HG03280 (cell line): ENCODE data around the gene PLCL2.
"Not testable (repeated sequence)": the region's sequence is repeated elsewhere in the genome, so short reads cannot be mapped to it uniquely, and the experiment has no call there.

ENCODE experiments used
- ATAC-seq: cut with Tn5 transposase; IDR thresholded peaks from one replicate; pipeline ENCODE4 v1.9.1; 2021; ENCODE audit warnings: mild to moderate bottlenecking, moderate library complexity; ENCODE audit not compliant: unreplicated experiment

The PLCL2 gene

DNA sequence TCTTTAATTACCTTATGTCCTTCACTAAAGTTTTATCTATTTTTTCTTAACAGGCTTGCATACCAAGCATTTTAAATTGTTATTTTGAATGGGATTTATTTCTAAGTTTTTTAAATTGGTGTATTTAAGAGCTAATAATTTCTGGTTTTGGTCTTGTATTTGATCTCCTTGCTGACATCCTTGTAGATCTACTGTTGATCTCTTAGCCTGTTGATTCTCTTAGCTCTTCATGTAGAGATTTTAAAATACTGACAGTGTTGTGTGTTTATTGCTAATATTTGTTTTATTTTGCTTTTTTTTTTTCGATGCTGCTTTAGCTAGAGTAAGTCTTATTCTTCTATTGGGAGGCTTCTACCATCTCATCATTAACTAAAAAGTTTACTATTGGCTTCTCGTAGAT, 65.5 kb downstream of the PLCL2 start:
- no peak for ATAC-seq

DNA sequence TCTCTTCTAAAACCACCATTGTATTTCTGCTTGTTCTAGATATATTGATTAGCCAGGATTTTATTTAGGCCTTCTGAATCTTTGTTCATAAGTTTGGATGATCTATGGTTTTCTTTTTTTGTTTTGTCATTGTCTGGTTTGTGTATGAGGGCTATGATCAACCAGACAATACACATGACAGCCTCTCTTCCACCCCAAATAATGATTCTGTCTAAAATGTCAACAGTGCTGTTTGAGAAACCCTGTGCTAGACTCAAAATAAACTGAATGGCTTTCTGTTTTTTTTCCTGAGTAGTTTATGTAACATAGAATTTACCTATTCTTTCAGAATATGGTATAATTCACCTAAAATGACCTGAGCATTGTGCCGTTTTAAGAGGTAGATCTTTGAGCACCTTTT, 66.1 kb downstream of the PLCL2 start:
- no peak for ATAC-seq

DNA sequence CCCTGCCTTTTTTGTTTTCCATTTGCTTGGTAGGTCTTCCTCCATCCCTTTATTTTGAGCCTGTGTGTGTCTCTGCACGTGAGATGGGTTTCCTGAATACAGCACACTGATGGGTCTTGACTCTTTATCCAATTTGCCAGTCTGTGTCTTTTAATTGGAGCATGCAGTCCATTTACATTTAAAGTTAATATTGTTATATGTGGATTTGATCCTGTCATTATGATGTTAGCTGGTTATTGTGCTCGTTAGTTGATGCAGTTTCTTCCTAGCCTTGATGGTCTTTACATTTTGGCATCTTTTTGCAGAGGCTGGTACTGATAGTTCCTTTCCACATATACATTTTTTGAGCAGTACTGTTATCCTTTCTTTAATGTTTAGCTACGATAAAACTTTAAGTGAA, 73.1 kb downstream of the PLCL2 start:
- not testable (repeated sequence) for ATAC-seq

- ATAC-seq, result no peak
These were observed 75.4 kb downstream of the PLCL2 start for GRCh38 chr3:16960125-16960524.

- no peak for ATAC-seq
These were observed 77.0 kb downstream of the PLCL2 start for GRCh38 chr3:16961621-16962205.

GRCh38 chr3:16975083-16975482, 90.3 kb downstream of the PLCL2 start:
- ATAC-seq, result no peak

- ATAC-seq, result no peak
These were observed 93.6 kb downstream of the PLCL2 start for GRCh38 chr3:16978234-16978920.

GRCh38 chr3:16978921-16979271, 94.1 kb downstream of the PLCL2 start:
- ATAC-seq, result no peak

DNA sequence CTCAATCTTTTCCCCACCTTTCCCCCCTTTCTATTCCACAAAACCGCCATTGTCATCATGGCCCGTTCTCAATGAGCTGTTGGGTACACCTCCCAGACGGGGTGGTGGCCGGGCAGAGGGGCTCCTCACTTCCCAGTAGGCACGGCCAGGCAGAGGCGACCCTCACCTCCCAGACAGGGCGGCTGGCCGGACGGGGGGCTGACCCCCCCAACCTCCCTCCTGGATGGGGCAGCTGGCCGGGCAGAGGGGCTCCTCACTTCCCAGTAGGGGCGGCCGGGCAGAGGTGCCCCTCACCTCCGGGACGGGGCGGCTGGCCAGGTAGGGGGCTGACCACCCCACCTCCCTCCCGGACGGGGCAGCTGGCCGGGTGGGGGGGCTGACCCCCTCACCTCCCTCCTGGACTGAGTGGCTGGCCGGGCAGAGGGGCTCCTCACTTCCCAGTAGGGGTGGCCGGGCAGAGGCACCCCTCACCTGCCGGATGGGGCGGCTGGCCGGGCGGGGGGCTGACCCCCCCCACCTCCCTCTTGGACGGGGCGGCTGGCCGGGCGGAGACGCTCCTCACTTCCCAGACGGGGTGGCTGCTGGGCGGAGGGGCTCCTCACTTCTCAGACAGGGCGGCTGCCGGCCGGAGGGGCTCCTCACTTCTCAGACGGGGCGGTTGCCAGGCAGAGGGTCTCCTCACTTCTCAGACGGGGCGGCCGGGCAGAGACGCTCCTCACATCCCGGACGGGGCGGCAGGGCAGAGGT, 95.2 kb downstream of the PLCL2 start:
- not testable (repeated sequence) for ATAC-seq

- ATAC-seq, result not testable (repeated sequence)
These were observed 95.8 kb downstream of the PLCL2 start for GRCh38 chr3:16980526-16980925.

DNA sequence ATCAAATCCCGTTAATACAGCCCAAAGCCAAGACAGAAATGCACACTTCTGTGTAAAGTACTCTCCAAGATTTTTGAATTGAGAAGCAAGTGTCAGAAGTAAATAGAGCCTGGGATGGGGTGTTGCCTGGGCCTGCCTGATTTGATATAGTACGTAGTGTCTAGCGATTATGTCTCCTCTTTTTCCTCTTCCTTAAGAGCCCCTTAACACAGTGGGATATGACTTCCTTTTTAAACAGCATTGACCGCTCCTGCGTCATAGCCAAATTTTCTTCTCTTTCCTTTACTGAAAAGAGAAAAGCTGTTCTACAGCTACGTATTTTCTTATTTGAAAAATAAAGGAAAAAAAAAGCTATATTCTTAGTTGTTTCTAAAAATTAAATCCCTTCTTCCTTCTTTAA, 97.7 kb downstream of the PLCL2 start:
- ATAC-seq, result no peak

DNA sequence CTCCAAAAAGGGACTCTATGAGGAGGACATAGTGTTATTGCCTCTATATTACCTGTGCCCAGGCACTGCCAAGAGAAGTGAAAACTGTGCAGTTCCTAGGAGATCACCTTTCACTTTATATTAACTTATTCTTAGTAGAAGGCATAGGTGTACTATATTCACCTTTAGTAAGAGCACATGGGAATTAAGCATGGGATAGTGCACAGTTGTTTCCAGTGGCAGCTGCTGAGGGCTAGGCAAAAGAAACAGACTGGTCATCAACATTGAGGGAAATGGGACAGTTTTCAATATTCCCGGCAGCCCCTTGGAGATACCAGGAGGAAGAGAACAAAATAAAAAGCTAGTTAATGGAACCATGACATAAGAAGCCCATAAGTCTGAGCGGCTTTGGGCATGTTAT, 100.9 kb downstream of the PLCL2 start:
- ATAC-seq, result no peak

DNA sequence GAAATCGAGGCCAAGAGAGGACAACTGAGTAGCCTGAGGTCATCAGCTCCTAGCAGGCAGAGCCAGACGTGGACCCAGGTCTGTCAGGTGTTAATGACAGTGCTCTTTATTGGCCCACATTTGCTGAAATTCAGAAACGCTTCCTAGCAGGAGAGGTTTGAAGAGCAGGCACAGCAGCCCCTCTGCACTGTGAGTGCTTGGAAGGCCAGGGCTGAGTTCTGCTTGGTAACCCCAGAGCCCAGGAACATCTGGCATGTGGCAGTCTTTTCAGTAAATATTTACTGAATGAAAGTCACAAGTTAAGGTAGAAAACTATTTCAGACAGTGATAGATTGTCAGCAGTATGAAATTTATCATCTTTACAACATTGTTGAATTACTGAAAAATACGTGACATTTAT, 102.4 kb downstream of the PLCL2 start:
- ATAC-seq, result no peak

DNA sequence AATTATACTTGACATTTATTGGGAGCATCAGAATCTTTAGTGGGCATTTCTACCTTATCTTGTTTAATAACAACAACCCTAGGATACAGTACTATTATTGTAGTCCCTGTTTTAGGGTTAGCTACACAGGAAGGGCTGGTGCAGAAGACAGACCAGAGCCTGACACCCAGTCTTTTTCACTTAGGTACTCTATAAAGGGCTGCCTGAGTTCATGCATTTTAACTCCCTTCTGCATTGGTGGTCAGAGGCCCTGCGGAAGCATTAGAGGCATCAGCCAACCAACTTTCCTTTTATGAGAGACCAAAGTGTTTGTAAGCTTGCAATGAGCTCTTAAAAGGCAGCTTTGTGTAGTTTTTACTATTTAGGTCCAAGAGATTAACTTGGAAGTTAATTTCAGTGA, 105.4 kb downstream of the PLCL2 start:
- no peak for ATAC-seq

DNA sequence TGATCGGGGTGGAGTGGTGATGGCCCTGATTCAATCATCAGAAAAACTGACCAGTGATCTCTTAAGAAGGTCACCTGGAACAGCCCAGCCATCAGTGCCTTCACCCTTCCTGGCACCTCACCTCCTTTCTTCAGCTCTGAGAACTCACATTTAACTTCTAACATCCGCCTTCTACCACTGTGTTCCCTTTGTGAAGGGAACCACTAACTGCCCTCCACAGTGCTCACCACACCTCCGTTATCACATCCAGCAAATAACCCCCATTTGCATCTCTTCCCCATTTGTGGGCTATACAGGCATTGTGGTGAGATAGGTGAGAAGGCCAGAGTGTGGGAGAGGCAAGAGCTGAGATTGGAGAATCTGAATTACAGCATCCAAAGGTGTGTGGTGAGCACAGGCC, 107.4 kb downstream of the PLCL2 start:
- no peak for ATAC-seq

DNA sequence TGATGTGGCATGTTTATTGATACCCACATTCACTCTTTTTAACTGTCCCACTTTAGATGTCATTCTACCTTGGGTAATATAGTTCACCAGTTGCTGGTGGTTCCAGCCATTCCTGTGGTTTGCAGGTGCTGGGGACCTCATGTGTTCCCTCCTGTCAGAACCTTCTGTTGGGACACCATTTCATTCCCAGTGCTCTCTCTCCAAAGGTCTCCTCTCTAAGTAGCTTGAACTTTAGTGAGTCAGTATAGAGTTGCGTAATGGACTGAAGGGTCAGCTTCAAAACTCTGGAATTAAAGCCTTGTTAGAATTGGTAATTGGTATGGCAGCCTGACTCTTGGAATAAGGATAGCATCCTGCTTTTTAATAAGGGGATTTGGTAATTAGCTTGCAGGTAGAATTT, 108.5 kb downstream of the PLCL2 start:
- no peak for ATAC-seq

- no peak for ATAC-seq
These were observed 110.2 kb downstream of the PLCL2 start for GRCh38 chr3:16994854-16995525.

GRCh38 chr3:16995601-16996000, 110.8 kb downstream of the PLCL2 start:
- no peak for ATAC-seq

DNA sequence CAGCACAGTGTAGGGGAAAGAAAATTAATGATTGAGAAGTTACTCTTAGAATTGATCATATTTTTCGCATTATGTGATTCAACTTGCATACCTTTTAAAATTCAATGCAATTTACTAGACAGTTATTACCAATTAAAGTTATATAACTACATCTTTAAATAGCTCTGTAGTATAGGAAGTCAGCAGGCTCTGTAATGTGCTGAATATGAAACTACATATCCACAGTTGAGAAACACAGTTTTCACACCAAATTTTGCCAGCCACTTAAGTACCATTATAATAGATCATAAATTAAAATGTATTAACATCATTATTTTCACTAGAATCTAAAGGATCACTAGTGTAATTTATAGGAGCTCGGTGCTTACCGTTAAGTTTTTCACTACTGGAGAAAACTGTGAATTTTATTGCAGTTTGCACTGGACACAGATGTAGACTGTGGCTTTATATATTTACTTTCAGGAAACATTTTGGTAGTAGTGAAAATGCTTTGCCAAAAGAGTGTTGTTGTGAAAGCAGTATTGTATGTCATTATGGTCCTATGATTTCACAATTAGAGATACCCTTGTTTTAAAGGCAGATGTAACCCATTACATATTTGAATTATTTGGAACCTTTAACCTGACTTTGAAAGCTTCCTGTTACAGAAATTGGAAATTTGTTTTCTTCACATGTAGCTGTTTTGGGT, 113.6 kb downstream of the PLCL2 start:
- no peak for ATAC-seq

GRCh38 chr3:16999161-16999560, 114.4 kb downstream of the PLCL2 start:
- no peak for ATAC-seq

DNA sequence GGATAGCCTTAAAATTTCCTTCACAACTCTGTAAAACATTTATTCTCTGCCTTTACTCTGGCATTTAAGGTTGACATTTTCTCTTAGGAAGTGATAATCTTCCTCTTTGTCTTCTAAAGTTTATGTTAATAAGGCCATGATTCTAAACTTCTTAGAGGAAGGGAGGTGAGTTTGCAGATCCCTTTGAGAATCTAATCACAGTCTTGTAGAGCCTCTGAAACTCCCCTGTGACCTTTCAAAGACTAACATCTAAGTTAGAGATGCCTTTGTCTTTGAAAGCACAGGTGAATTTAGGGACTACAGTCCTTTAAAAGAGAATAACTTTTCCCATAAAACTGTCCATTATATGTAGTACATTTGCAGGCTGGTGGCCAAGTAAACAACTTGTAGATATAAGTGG, 115.1 kb downstream of the PLCL2 start:
- no peak for ATAC-seq
